A549 (cell line): Measurements from ENCODE around the gene RARA.
A peak's percentile ranks its signal among the peaks of the same experiment; 100 is the strongest.

Source experiments
- CTCF ChIP-seq: fragments of >200 bp; sonication (Bioruptor Twin); formaldehyde crosslinking; IDR thresholded peaks from 3 replicates; pipeline ENCODE4 v1.5.1; 2016
- EP300 ChIP-seq, 2 experiments: fragments of >200 bp; sonication (Bioruptor Twin); formaldehyde crosslinking; IDR thresholded peaks; 2 replicates in 1 of 2; 3 replicates in 1 of 2; pipeline ENCODE4 v1.6.1; 2016 to 2017
- ESRRA ChIP-seq: fragments of 150-350 bp; IDR thresholded peaks from 2 replicates; pipeline ENCODE4 v1.6.1; 2014; ENCODE audit warnings: mild to moderate bottlenecking, low read length, borderline replicate concordance
- JUNB ChIP-seq: fragments of >200 bp; sonication (Bioruptor Twin); formaldehyde crosslinking; IDR thresholded peaks from 2 replicates; pipeline ENCODE4 v1.6.1; 2016
- KDM1A ChIP-seq: fragments of 200-600 bp; sonication (generic); IDR thresholded peaks from 2 replicates; pipeline ENCODE4 v1.6.1; 2016; ENCODE audit warnings: low read depth, mild to moderate bottlenecking
- MAX ChIP-seq: IDR thresholded peaks from 2 replicates; pipeline ENCODE4 v1.6.1; 2012
- MYC ChIP-seq: IDR thresholded peaks from 2 replicates; pipeline ENCODE4 v1.6.1; 2012; ENCODE audit warnings: mild to moderate bottlenecking, inconsistent platforms, low read length, improper control_type of control experiment, borderline replicate concordance
- PBX3 ChIP-seq: IDR thresholded peaks from 2 replicates; pipeline ENCODE4 v1.6.1; 2012
- POLR2A ChIP-seq: IDR thresholded peaks from 2 replicates; pipeline ENCODE4 v1.6.1; 2012; ENCODE audit warnings: mild to moderate bottlenecking, low read length
- POLR2AphosphoS2 ChIP-seq: conservative IDR thresholded peaks from 2 replicates; pipeline ENCODE4 v1.6.1; 2012; ENCODE audit warnings: low read length, improper control_type of control experiment, inconsistent platforms
- RFX5 ChIP-seq: fragments of 450-650 bp; IDR thresholded peaks from 2 replicates; pipeline ENCODE4 v1.7.1; 2014; ENCODE audit warnings: antibody characterized with exemption, mild to moderate bottlenecking, moderate library complexity
- SREBF2 ChIP-seq: fragments of 450-650 bp; IDR thresholded peaks from 2 replicates; pipeline ENCODE4 v1.6.1; 2014; ENCODE audit warnings: mild to moderate bottlenecking, moderate library complexity

GRCh38 chr17:40399185-40399584 lies 90.2 kb downstream of the RARA start:
- TF ChIP-seq MAX (no peak), MYC (no peak), JUNB (no peak), CTCF (peak; percentile 85), SREBF2 (no peak), EP300 (IDR thresholded peaks at IDR 0.05) (no peak), PBX3 (no peak), RFX5 (no peak), POLR2AphosphoS2 (no peak), KDM1A (no peak), ESRRA (no peak), POLR2A (no peak)
